GM12874 (cell line): Measurements from ENCODE around the gene TEK.

Source experiments
- TF ChIP-seq, protein P1 (sequence below): IDR thresholded peaks from 2 replicates; pipeline ENCODE4 v1.5.1; 2011; ENCODE audit warnings: low read depth, mild to moderate bottlenecking, control low read depth, low read length, moderate library complexity; ENCODE audit not compliant: insufficient read depth

The TEK gene

DNA sequence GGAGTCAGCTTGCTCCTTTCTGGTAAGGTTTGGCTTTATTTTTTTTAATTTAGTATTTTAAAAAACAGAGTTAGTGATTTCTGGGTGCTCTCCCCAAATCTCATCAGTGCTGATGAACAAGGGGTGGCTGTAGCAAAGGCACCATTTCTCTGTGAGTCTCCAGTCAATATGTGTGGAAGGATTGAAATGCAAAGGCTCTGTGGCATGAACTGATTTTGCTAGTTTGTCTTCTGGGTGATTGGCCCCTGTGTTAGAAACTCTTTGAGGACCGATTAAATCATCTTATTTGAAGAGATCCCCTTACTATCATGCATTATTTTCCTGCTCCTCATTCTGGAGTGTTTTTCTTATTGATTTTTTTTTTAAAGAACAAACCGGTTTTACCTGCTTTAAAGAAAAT, 596 bp downstream of the TEK start:
- TF ChIP-seq, protein P1, sequence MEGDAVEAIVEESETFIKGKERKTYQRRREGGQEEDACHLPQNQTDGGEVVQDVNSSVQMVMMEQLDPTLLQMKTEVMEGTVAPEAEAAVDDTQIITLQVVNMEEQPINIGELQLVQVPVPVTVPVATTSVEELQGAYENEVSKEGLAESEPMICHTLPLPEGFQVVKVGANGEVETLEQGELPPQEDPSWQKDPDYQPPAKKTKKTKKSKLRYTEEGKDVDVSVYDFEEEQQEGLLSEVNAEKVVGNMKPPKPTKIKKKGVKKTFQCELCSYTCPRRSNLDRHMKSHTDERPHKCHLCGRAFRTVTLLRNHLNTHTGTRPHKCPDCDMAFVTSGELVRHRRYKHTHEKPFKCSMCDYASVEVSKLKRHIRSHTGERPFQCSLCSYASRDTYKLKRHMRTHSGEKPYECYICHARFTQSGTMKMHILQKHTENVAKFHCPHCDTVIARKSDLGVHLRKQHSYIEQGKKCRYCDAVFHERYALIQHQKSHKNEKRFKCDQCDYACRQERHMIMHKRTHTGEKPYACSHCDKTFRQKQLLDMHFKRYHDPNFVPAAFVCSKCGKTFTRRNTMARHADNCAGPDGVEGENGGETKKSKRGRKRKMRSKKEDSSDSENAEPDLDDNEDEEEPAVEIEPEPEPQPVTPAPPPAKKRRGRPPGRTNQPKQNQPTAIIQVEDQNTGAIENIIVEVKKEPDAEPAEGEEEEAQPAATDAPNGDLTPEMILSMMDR, result no peak

DNA sequence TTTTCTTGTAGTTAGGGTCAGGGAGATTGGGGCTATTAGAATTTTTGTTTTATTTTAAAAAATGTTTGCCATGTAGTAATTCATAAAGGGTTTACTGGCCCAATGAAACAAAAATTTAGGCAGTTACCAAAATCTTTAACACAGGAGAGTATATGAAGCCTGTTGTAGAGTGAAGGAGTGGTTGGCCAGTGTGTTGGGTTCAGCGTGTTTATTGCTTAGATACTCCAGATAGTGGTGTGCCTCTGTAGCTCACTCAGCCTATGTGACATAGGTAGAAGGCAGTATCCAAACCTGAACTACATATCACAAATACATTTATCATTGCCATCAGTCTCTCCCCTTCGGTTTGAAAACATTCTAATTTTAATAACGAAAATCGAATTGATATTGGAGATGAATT, 1.2 kb downstream of the TEK start:
- TF ChIP-seq, protein P1, result no peak

DNA sequence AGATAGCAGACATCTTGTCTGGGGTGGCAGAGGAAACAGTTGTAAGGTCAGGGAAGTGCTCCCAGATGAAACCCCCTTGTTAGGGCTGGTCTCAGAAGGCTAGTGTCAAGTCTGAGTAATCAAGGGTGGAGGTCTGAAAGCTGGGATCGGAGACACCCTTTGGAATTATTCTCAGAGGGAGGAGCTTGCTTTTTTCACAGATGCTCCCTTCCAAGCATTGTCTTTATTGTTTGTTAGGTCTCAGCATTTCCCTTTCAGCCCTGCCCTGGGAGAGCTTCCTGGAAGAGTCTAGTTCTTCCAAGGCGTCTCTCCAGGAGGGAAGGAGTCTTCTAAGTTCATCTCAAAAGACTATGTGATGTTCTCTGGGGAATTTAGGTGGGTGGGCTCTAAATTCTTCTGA, 3.2 kb downstream of the TEK start:
- TF ChIP-seq, protein P1, result no peak

DNA sequence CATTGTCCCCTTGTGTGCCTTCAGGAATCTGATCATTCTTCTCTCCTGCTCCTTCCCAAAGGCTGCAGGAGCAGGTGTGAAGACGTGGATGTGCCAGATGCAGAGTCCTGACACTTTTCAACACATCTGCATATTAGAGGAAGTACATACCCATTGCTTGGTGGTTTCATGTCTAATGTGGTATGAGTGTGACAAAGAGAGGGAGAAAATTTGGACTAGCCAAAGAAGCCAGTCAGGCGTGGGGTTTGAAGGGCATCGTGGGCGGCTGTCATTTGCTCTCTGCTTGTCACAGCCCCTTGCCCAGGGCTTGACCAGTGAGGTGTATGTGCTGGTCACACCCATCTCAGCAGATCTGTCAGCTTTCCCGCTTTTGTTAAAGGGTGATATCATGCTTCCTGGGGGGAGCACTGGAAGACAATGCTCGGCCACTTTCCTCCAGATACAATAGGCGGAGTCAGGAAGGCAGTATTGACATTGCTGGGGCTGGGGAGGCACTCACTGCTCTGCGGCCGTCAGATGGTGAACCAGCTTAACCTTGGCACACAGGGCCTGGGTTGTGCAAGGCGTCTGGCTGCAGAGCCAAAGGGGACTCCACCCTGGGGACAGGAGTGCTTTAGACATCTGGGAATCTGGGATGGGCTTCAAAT, 8.6 kb downstream of the TEK start:
- TF ChIP-seq, protein P1, result no peak

DNA sequence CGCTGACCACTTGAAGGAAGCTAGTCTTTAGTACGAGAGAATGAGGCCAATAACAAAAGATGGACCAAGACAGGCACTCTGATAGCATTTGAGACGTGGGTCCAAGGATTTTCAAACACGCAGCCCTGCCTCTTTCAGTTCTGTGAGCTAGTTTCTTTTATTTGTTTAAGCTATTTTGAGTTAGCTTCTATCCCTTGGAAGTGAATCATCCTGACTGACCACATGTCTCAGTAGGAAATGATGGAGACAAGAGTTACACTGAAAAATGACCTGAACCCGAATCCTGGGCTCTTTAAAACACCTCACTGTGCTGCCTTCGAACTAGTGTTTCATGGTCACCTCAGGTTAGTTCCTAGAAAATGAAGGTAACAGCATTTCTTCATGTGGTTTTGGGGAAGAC, 9.9 kb downstream of the TEK start:
- TF ChIP-seq, protein P1, result no peak

DNA sequence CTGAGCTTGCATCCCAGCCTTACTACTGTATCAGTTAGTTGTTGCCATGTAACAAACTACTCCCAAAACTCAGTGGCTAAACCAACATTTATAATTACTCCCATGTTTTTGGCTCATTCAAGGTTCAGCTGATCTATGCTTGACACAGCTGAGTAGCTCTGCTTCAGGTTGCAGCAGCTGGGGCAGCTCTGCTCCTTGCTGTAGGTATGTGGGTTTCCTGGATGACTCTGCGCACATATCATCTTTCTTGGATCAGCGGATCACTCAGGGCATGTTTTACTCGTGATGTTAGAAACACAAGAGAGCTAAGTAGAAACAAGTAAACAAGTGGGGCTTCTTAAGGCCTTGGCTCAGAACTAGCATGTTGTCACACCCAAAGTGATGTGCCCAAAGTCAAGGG, 15.1 kb downstream of the TEK start:
- TF ChIP-seq, protein P1, result no peak

DNA sequence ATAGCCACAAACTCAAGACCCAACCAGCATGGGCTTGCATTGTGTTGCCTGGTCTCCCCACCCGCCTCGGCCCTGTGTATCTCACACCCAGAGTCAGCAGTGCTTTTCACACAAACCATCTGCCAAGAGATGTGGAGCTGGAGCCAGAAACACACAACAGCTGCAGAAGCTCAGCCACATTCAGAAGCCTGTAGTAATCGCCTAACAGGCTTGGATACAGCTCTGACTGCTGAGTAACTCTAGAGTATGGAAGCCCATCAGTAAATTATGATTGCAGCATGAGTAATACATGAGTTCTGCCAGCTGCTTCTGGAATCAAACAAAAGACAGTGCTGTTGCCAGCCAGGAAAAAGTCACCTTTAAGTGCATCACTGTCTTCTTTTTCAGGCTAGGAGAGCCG, 16.0 kb downstream of the TEK start:
- TF ChIP-seq, protein P1, result no peak
